NCI-H82 treated with DMSO at 0.1 percent for 48 hours (cell line): ENCODE results near the gene ETV4.

ENCODE experiments used
- DNase-seq: peaks from one replicate; lab custom pipeline; 2025; ENCODE audit not compliant: unreplicated experiment; lab: John Stamatoyannopoulos, UW

ETV4 gene

DNA sequence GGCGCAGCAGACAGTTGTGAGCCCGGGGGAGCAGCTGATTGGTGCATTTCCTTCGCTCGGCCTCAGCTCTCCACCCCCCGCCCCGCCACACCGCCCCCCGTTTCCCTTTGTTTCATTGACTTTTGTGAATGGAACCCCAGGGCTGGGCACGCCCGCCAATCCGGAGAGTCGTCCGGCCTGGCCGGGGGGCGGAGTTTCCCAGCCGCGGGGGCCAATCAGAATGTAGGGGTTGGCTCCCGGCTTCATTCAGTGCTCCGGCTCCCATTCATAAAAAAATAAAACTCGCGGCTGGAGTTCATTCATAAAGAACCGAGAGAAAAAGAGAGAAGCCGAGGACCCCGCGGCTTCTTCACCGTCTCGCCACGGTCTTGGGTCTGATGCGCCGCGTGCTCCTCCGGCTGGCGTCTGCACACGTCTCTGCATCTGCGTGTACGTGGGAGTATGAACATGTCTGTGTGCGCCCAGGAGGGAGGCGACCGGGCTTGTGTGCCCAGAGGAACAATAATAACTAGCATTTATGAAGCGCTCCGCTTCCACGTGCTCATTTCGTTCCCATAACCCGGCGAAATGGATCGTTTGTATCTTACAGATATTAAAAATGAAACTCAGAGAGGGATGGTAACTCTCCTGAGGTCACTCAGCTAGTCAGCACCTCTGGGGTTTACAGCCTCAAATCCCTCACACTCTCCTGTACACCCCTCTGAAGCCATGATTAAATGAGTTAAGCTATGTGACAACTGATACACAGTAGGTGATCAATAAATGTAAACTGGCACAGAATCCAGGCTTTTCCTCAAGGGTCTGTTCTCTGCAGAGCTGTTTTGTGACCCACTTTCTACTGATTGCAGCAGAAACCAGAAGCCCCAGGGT lies at the start of gene ETV4:
Gene ETV4, minus strand, starts transcription at position 22 of the 870 bp plus-strand sequence. CDS start 723 bp downstream, outside the sequence.
- peak; percentile 58 for DNase-seq

GRCh38 chr17:43595466-43595865 lies 49.3 kb upstream of the ETV4 start:
- no peak for DNase-seq

DNA sequence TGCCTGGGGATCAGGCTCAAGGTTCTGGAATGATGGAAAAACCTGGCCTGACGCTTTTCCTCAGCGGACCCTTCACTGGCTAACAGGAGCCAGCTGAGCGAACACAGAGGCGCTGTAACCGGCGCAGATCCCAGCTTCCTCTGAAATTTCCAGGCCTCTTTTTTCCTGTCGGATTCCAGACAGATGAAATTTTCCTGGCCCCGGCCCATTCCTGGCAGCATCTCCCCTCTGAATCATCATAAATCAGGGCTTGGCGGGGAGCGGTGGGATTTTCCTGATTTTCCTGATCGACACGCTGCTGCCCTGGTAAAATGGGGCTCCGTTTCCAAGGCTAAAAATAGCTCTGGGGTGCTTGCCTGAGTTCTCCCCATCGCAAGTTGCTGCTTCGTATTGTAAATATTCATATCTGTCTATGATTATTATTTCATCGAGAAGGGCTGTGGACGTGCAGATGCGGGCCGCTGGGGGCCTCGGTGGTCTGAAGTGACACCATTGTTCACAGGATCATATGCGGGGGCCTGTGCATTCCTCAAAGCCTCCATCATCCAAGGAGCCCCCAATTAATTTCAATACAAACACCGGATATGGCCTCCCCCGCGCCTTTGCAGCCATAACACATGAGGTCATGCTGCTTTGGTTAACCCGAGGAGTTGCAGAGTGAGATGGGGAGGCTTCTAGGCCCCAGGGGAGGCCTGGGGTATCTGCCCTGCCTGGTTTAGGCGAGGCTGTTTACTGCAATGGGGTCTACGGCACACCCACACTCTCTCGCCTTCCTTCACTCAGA lies 45.8 kb upstream of the ETV4 start:
- no peak for DNase-seq

DNA sequence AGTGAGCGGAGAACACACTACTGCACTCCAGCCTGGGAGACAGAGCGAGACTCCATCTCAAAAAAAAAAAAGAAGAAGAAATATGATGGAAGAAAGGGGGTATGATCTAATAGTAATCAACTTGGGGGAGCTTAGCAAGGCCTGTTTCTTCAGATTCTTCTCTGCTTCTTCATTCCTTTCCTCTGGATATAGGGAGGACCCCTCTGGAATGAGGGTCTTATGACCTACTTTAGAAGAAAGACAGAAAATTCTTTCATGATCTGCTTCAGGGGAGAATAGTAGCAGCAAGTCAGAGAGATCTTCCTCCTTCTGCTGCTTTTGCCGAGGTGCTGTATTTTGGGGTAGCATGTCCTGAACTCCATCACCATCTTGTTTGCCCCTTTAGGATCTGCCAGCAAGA lies 44.9 kb upstream of the ETV4 start:
- DNase-seq: no peak

DNA sequence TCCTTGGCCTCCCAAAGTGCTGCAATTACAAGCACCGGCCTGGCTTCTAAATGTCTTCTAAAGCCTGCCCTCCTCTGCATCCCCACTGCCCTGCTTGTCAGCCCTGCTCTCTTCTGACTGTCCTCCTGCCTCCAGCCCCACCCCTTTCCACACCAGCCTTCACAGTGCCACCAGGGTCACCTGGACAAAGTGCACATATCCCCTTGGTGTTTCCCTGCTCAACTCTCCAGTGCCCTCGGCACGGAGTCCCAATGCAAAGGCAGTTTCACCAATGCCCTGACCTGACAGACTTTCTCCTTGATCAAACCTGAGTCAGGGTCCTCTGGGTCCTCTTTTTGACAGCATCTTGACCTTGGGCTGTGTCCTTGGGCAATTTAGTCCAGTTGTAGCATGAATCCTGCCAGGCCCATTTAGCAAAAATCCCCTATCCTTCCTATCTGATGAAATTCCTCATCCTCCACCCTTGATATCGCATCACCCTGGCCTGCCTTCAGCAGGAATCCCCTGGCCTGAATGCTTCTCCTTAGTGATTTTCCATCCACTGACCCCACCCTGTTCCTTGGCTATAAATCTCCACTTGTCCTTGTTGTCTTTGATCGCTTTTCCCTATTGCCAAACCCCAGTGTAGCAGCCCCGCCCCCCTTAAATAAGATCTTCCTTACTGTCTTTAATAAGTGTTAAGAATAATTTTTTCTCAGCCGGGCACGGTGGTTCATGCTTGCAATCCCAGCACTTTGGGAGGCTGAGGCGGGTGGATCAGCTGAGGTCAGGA lies 42.7 kb upstream of the ETV4 start:
- no peak for DNase-seq

- no peak for DNase-seq
These were observed 42.0 kb upstream of the ETV4 start for GRCh38 chr17:43588121-43588520.

GRCh38 chr17:43587647-43588046 lies 41.5 kb upstream of the ETV4 start:
- DNase-seq: no peak

- DNase-seq: no peak
These were observed 38.5 kb upstream of the ETV4 start for GRCh38 chr17:43584666-43585102.

DNA sequence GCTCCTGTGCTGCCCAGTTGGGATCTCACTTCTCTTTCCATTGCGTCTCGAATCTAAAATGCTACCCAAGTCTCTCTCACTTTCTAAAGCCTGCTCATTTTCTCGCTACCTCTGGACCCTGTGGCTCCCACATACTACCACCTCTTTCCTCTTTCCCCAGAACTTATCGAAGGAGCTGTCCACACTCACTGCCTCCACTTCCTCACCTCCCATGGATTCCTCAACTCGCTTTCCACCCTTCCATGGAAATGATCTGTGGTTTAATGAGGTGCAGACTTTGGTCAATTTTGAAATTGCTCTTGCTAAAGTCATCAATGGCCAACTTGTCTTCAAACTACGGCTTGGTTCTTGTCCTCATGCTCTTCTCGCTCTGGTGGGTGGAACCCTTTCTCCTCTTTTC lies 37.2 kb upstream of the ETV4 start:
- DNase-seq: no peak

- DNase-seq: no peak
These were observed 35.5 kb upstream of the ETV4 start for GRCh38 chr17:43581613-43582012.

GRCh38 chr17:43581130-43581529 lies 35.0 kb upstream of the ETV4 start:
- no peak for DNase-seq

GRCh38 chr17:43579566-43580140 lies 33.5 kb upstream of the ETV4 start:
- DNase-seq: no peak

- DNase-seq: no peak
These were observed 32.8 kb upstream of the ETV4 start for GRCh38 chr17:43578699-43579565.

DNA sequence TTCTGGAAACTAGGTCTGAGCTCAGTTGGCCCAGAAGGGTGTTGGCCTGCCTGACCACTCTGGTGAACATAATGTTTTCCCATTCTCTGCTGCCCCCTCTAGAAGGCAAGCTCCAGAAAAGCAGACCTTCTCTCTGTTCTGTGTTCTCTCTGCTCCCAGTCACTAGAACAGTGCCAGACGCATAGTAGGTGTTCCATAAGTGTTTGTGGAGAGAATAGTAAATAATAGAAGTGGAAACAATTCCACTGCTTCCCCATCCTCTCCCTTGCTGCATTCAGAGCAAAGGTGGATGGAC lies 32.2 kb upstream of the ETV4 start:
- no peak for DNase-seq

GRCh38 chr17:43577664-43578403 lies 31.7 kb upstream of the ETV4 start:
- DNase-seq: no peak

- DNase-seq: peak; percentile 68
These were observed 30.6 kb upstream of the ETV4 start for GRCh38 chr17:43576563-43577229.

DNA sequence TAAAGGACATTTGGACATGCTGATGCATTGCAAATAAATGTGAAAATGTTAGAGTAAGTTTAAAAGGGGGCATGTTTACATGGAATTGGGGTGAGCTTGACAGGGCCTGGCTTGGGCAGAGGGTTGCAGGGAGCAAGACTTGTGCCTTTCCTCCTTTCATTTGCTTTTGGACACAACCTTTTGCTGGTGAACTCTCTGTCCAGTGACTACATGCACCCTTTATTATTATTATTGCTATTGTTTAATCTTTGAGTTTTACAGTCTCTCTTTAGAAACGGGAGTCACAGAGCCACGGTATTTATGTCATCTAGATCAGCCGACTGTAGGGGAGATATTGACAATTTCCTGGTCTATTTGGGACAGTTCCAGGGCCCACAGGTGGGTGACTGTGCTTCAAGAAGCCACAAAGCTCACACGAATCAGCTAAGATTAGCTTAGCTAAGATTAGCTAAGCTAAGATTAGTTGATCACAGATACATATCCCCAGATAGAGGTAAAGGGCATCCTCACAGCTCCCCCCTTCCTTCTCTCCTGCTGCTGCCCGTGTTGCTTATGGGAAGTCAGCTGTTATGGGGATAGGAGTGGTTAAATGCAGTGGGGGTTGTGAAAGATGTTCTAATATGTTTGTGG lies 28.9 kb upstream of the ETV4 start:
- peak; percentile 47 for DNase-seq

DNA sequence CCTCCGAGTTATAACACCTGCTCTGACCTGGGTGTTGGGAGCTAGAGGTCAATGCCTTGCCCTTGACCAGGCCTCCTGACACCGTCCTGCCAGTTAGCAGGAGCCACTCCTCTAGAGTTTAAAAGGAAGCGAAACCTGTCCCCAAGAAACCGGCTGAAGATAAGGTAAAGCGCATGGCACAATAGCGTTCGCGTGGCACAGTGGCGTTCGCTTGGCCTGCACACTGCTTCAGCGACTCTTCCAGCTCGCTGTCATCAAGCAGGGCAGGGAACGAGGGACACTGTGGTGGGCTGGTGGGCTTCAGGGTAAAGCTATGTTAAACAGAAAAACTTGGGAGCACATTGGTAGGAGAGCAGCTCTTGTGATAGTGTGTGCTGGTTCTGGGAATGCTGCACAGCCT lies 28.2 kb upstream of the ETV4 start:
- no peak for DNase-seq
